GM12865 (cell line): ENCODE results near the gene ANAPC15.
A peak's percentile ranks its signal among the peaks of the same experiment; 100 is the strongest.
"Not testable (repeated sequence)": the region's sequence is repeated elsewhere in the genome, so short reads cannot be mapped to it uniquely, and the experiment has no call there.

Experiments
- DNase-seq: peaks from one replicate; pipeline ENCODE4 v3.0.0; 2010; ENCODE audit warnings: low read depth
- H3K4me3 ChIP-seq: 2 replicates; pipeline ENCODE4 v1.5.1; 2011; ENCODE audit warnings: mild to moderate bottlenecking, low read depth, low read length, control low read depth
- CTCF ChIP-seq: IDR thresholded peaks from 2 replicates; pipeline ENCODE4 v1.5.1; 2011; ENCODE audit warnings: low read length, control low read depth, low read depth, inconsistent platforms; ENCODE audit not compliant: insufficient read depth; ENCODE audit errors: missing control alignments

ANAPC15 gene

GRCh38 chr11:72112143-72112977 is at the start of gene ANAPC15:
Gene ANAPC15 (minus strand): TSS chr11:72112695. CDS start chr11:72111276, 1,419 bp downstream.
- DNase-seq, result peak; percentile 99
- TF ChIP-seq CTCF, result no peak
- peak within 1 kb of the TSS; percentile 73 for H3K4me3 ChIP-seq

- no peak overlapping the region for H3K4me3 ChIP-seq
- no peak for TF ChIP-seq CTCF
- DNase-seq, result no peak
These were observed 47.8 kb upstream of the ANAPC15 start for GRCh38 chr11:72160319-72160718.

- DNase-seq, result no peak
- no peak overlapping the region for H3K4me3 ChIP-seq
- TF ChIP-seq CTCF, result no peak
These were observed 44.6 kb upstream of the ANAPC15 start for GRCh38 chr11:72157131-72157530.

- TF ChIP-seq CTCF, result no peak
- no peak overlapping the region for H3K4me3 ChIP-seq
- DNase-seq, result no peak
These were observed 43.3 kb upstream of the ANAPC15 start for GRCh38 chr11:72155751-72156150.

GRCh38 chr11:72154816-72155215 is 42.3 kb upstream of the ANAPC15 start:
- no peak for TF ChIP-seq CTCF
- H3K4me3 ChIP-seq, result no peak overlapping the region
- DNase-seq, result no peak

- not testable (repeated sequence) for H3K4me3 ChIP-seq, DNase-seq
These were observed 41.4 kb upstream of the ANAPC15 start for GRCh38 chr11:72153874-72154273.

- DNase-seq, result no peak
- no peak for TF ChIP-seq CTCF
- H3K4me3 ChIP-seq, result no peak overlapping the region
These were observed 38.4 kb upstream of the ANAPC15 start for GRCh38 chr11:72150882-72151281.
